ENCODE measurements around the gene PPP1R15A.
"Not testable (repeated sequence)": the region's sequence is repeated elsewhere in the genome, so short reads cannot be mapped to it uniquely, and the experiment has no call there.

Gene PPP1R15A

GRCh38 chr19:48881741-48882657 is 9.8 kb downstream of the PPP1R15A start:
- no peak for DNase-seq

- no peak for DNase-seq
Observed at GRCh38 chr19:48883726-48884125, 11.5 kb downstream of the PPP1R15A start.

- no peak for DNase-seq
Observed at GRCh38 chr19:48887861-48888612, 15.8 kb downstream of the PPP1R15A start.

GRCh38 chr19:48889496-48889895 is 17.3 kb downstream of the PPP1R15A start:
- DNase-seq: not testable (repeated sequence)

- no peak for DNase-seq
Observed at GRCh38 chr19:48890551-48890950, 18.3 kb downstream of the PPP1R15A start.

- no peak for DNase-seq
Observed at GRCh38 chr19:48895226-48895625, 23.0 kb downstream of the PPP1R15A start.

- DNase-seq: no peak
Observed at GRCh38 chr19:48896191-48896720, 24.0 kb downstream of the PPP1R15A start.

- no peak for DNase-seq
Observed at GRCh38 chr19:48897181-48897580, 25.0 kb downstream of the PPP1R15A start.

- DNase-seq: not testable (repeated sequence)
Observed at GRCh38 chr19:48899386-48899749, 27.1 kb downstream of the PPP1R15A start.

GRCh38 chr19:48899781-48900476 is 27.7 kb downstream of the PPP1R15A start, which contains the start of gene NUCB1:
Gene NUCB1 (plus strand): TSS chr19:48900312. CDS start chr19:48900797, 485 bp downstream.
- peak; percentile 57 for DNase-seq

- no peak for DNase-seq
Observed at GRCh38 chr19:48900477-48901406, 28.5 kb downstream of the PPP1R15A start.

- not testable (repeated sequence) for DNase-seq
Observed at GRCh38 chr19:48902291-48902690, 30.1 kb downstream of the PPP1R15A start.

- DNase-seq: not testable (repeated sequence)
Observed at GRCh38 chr19:48903788-48904187, 31.6 kb downstream of the PPP1R15A start.

- no peak for DNase-seq
Observed at GRCh38 chr19:48905664-48906063, 33.4 kb downstream of the PPP1R15A start.

- no peak for DNase-seq
Observed at GRCh38 chr19:48906324-48906723, 34.1 kb downstream of the PPP1R15A start.

GRCh38 chr19:48907671-48908070 is 35.5 kb downstream of the PPP1R15A start:
- DNase-seq: no peak

GRCh38 chr19:48909424-48910077 is 37.3 kb downstream of the PPP1R15A start:
- DNase-seq: not testable (repeated sequence)

- DNase-seq: no peak
Observed at GRCh38 chr19:48910803-48911202, 38.6 kb downstream of the PPP1R15A start.

- no peak for DNase-seq
Observed at GRCh38 chr19:48913114-48913889, 41.1 kb downstream of the PPP1R15A start.

- DNase-seq: no peak
Observed at GRCh38 chr19:48914181-48914580, 42.0 kb downstream of the PPP1R15A start.
